Epithelial cell of proximal tubule (primary cell): ENCODE data around the gene NR2F1-AS1. TPM values are rescaled to one million over a fixed set of nuclear protein-coding genes. Genes with fewer than 3 reads are reported as not detected.
A peak's percentile ranks its signal among the peaks of the same experiment; 100 is the strongest.

Experiments used
- DNase-seq: peaks from one replicate; pipeline ENCODE4 v3.0.0-alpha.2; 2011; ENCODE audit warnings: low read depth
- H3K4me3 ChIP-seq: 2 replicates; pipeline ENCODE4 v1.5.1; 2011; ENCODE audit warnings: low read depth, mild to moderate bottlenecking, low read length
- total RNA-seq: library from RNA; depleted of rRNA; stranded (reverse); fragments of >200 nt; gene quantifications from 2 replicates; pipeline ENCODE4 v1.2.3, GENCODE V29; 2015
- TF ChIP-seq, protein P1 (sequence below): conservative IDR thresholded peaks from 2 replicates; pipeline ENCODE4 v1.5.1; 2012; ENCODE audit warnings: low read depth, mild to moderate bottlenecking, low read length

Gene NR2F1-AS1
- total RNA-seq, 1 donor from 2014 or later, result 1.6 TPM

- no peak overlapping the region for H3K4me3 ChIP-seq
- TF ChIP-seq, protein P1, sequence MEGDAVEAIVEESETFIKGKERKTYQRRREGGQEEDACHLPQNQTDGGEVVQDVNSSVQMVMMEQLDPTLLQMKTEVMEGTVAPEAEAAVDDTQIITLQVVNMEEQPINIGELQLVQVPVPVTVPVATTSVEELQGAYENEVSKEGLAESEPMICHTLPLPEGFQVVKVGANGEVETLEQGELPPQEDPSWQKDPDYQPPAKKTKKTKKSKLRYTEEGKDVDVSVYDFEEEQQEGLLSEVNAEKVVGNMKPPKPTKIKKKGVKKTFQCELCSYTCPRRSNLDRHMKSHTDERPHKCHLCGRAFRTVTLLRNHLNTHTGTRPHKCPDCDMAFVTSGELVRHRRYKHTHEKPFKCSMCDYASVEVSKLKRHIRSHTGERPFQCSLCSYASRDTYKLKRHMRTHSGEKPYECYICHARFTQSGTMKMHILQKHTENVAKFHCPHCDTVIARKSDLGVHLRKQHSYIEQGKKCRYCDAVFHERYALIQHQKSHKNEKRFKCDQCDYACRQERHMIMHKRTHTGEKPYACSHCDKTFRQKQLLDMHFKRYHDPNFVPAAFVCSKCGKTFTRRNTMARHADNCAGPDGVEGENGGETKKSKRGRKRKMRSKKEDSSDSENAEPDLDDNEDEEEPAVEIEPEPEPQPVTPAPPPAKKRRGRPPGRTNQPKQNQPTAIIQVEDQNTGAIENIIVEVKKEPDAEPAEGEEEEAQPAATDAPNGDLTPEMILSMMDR, result no peak
- DNase-seq, result no peak
These were observed 27.8 kb upstream of the NR2F1-AS1 start for GRCh38 chr5:93608855-93609254.

GRCh38 chr5:93607367-93608258 is 26.6 kb upstream of the NR2F1-AS1 start:
- no peak for DNase-seq
- TF ChIP-seq, protein P1, result peak; percentile 71
- no peak overlapping the region for H3K4me3 ChIP-seq

DNA sequence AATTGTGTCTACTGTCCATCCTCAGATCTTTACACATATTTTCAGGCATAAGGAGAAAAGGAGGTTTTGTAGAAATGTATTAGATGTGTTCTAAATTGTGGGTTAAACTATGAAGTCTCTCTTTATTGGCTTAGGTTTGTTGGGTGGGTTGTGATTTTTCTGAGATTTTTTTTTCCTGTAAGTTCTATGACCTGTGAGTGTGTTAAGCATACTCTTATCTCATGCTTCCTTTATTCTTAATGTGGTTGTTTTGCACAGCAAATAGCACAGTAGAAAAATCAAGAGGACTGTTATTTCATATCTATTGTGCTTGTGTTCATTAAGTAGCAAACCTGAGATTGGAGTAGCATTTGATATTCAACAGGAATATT is 25.3 kb upstream of the NR2F1-AS1 start:
- TF ChIP-seq, protein P1, result no peak
- DNase-seq, result no peak
- no peak overlapping the region for H3K4me3 ChIP-seq

- H3K4me3 ChIP-seq, result no peak overlapping the region
- TF ChIP-seq, protein P1, result no peak
- no peak for DNase-seq
These were observed 23.9 kb upstream of the NR2F1-AS1 start for GRCh38 chr5:93604644-93605515.

DNA sequence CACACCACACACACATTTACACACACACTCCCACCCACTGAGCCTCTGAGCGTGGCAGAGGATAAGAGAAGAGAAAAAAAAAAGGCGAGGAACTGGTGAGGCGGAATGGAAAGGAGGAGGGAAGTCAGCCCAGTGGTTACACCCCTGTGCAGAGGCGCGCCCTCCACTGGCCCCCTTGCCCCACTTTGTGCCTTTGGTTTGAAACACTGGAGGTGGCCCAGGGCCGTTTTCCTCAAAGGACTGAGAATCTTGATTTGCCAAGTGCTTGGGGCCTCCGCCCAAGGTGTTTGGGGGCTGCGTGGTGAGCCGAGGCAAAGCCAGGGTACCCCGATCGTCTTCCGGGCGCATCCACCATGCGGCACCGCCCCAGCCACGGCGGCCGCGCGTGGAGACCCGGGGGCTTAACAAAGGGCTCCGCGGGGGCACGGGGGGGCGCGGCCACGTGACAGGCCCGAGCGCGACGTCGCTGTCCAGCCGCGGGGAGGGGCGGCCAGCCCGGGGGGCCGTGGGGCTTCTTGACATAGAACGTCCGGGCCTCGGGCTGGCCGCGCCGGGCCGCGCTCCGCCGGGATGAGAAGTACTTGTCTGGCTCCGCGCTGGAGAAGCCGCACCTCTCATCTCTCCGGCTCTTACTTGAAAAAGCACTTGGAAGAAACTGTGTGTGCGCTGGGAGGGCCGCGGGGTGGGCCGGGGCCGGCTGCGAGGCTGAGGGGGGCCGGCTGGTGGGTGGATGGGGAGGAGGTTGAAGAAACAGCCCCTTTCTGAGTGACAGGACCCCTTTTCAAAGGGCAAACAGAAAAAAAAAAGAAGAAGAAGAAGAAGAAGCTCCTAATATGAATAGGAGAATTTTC is 23.0 kb upstream of the NR2F1-AS1 start:
- DNase-seq, result no peak

More for the DNA sequence above, 23.0 kb upstream of the NR2F1-AS1 start:
- peak overlapping the region; percentile 35 for H3K4me3 ChIP-seq
- TF ChIP-seq, protein P1, result no peak
